IMR-90 (cell line): Measurements from ENCODE around the gene FEZ2. TPM values are rescaled to one million over a fixed set of nuclear protein-coding genes. Genes with fewer than 3 reads are reported as not detected.

ENCODE experiments used
- ATAC-seq: fragments of 200-7000 bp; cut with Tn5 transposase; 2 replicates; pipeline ENCODE4 v1.9.1; 2020; ENCODE audit warnings: low read depth, mild to moderate bottlenecking, moderate library complexity
- BruUV-seq: library from RNA; stranded (reverse); fragments of 400-500 nt; replicated peaks from 2 replicates; lab custom pipeline; 2021; lab: Mats Ljungman, UMichigan
- CTCF ChIA-PET: fragments of 300-600 bp; formaldehyde crosslinking; extraction: SDS; loops from one replicate; lab custom pipeline; 2021; ENCODE audit warnings: antibody characterized with exemption; lab: Yijun Ruan, JAX
- POLR2A ChIA-PET: fragments of 300-600 bp; sonication (Branson Sonifier 250); formaldehyde crosslinking; loops from one replicate; lab custom pipeline; 2022; ENCODE audit warnings: antibody characterized with exemption; ENCODE audit not compliant: unreplicated experiment; lab: Charles Lee
- DNase-seq: peaks from one replicate; pipeline ENCODE4 v3.0.0; 2013
- H2AFZ ChIP-seq: replicated peaks from 2 replicates; pipeline ENCODE3; 2013; ENCODE audit warnings: low read length, mild to moderate bottlenecking; ENCODE audit not compliant: poor library complexity
- H2AK5ac ChIP-seq: 2 replicates; pipeline ENCODE4 v1.6.1; 2013; ENCODE audit warnings: low read depth, low read length, inconsistent platforms
- H2AK9ac ChIP-seq: replicated peaks from 2 replicates; pipeline ENCODE3; 2013; ENCODE audit warnings: mild to moderate bottlenecking, low read depth, low read length, moderate library complexity; ENCODE audit not compliant: poor library complexity
- H2BK120ac ChIP-seq: 2 replicates; pipeline ENCODE4 v1.6.1; 2013; ENCODE audit warnings: low read depth, low read length, inconsistent platforms
- H2BK15ac ChIP-seq: 3 replicates; pipeline ENCODE4 v1.6.1; 2013; ENCODE audit warnings: low read depth, low read length, inconsistent platforms
- H2BK20ac ChIP-seq: 2 replicates; pipeline ENCODE4 v1.6.1; 2013; ENCODE audit warnings: low read depth, mild to moderate bottlenecking, inconsistent platforms, low read length, moderate library complexity
- H2BK5ac ChIP-seq: 2 replicates; pipeline ENCODE4 v1.6.1; 2013; ENCODE audit warnings: mild to moderate bottlenecking, low read depth, low read length, inconsistent platforms; ENCODE audit not compliant: poor library complexity, severe bottlenecking
- H3K14ac ChIP-seq: replicated peaks from 2 replicates; pipeline ENCODE4 v1.6.1; 2013; ENCODE audit warnings: low read depth, low read length, inconsistent platforms
- H3K18ac ChIP-seq: 2 replicates; pipeline ENCODE4 v1.6.1; 2013; ENCODE audit warnings: low read depth, low read length, control low read depth
- H3K23ac ChIP-seq: 2 replicates; pipeline ENCODE4 v1.6.1; 2013; ENCODE audit warnings: low read depth, low read length, inconsistent platforms
- H3K27ac ChIP-seq: 2 replicates; pipeline ENCODE4 v1.5.1; 2013; ENCODE audit warnings: mild to moderate bottlenecking, control low read depth, low read length; ENCODE audit not compliant: insufficient read depth
- H3K27me3 ChIP-seq: 2 replicates; pipeline ENCODE4 v1.6.1; 2013; ENCODE audit warnings: low read length; ENCODE audit not compliant: control insufficient read depth, insufficient read depth
- H3K36me3 ChIP-seq: 2 replicates; pipeline ENCODE4 v1.6.1; 2013; ENCODE audit warnings: low read length, mixed read lengths; ENCODE audit not compliant: control insufficient read depth, insufficient read depth
- H3K4ac ChIP-seq: 2 replicates; pipeline ENCODE4 v1.6.1; 2013; ENCODE audit warnings: low read depth, low read length, inconsistent platforms
- H3K4me1 ChIP-seq: 2 replicates; pipeline ENCODE4 v1.6.1; 2013; ENCODE audit warnings: low read length, mixed read lengths; ENCODE audit not compliant: control insufficient read depth, insufficient read depth
- H3K4me2 ChIP-seq: 2 replicates; pipeline ENCODE4 v1.6.1; 2013; ENCODE audit warnings: low read depth, mild to moderate bottlenecking, control low read depth, low read length, moderate library complexity
- H3K4me3 ChIP-seq: 2 replicates; pipeline ENCODE4 v1.5.1; 2013; ENCODE audit warnings: low read depth, mild to moderate bottlenecking, control low read depth, low read length, moderate library complexity; ENCODE audit not compliant: insufficient read depth
- H3K56ac ChIP-seq: 2 replicates; pipeline ENCODE4 v1.6.1; 2013; ENCODE audit warnings: low read length, inconsistent platforms; ENCODE audit not compliant: insufficient read depth; ENCODE audit errors: extremely low read depth
- H3K79me1 ChIP-seq, 2 experiments: 2 replicates each; pipeline ENCODE4 v1.6.1; 2013; ENCODE audit warnings: low read length in 2 of 2, inconsistent platforms in 1 of 2, low read depth in 1 of 2
- H3K9ac ChIP-seq: 2 replicates; pipeline ENCODE4 v1.6.1; 2013; ENCODE audit warnings: low read depth, low read length, control low read depth
- H3K9me1 ChIP-seq: 2 replicates; pipeline ENCODE4 v1.6.1; 2013; ENCODE audit warnings: low read length, inconsistent platforms; ENCODE audit not compliant: insufficient read depth
- H3K9me3 ChIP-seq: 2 replicates; pipeline ENCODE4 v1.6.1; 2013; ENCODE audit warnings: low read length; ENCODE audit not compliant: control insufficient read depth, insufficient read depth
- H4K20me1 ChIP-seq: 2 replicates; pipeline ENCODE4 v1.6.1; 2013; ENCODE audit warnings: low read length, inconsistent platforms; ENCODE audit not compliant: insufficient read depth
- H4K5ac ChIP-seq: 2 replicates; pipeline ENCODE4 v1.6.1; 2013; ENCODE audit warnings: mild to moderate bottlenecking, low read depth, low read length, control low read depth
- H4K8ac ChIP-seq, 2 experiments: 2 replicates each; pipeline ENCODE4 v1.6.1; 2013; ENCODE audit warnings: low read depth in 2 of 2, low read length in 2 of 2, control low read depth in 1 of 2, inconsistent platforms in 1 of 2
- H4K91ac ChIP-seq: 2 replicates; pipeline ENCODE4 v1.6.1; 2013; ENCODE audit warnings: low read depth, low read length, inconsistent platforms; ENCODE audit not compliant: insufficient read depth
- BHLHE40 ChIP-seq: fragments of 150-350 bp; IDR thresholded peaks from 2 replicates; pipeline ENCODE4 v1.6.1; 2016; ENCODE audit warnings: mild to moderate bottlenecking, low read depth, low read length
- CEBPB ChIP-seq: IDR thresholded peaks from 2 replicates; pipeline ENCODE4 v1.6.1; 2012; ENCODE audit warnings: low read depth, low read length, improper control_type of control experiment
- ELK1 ChIP-seq: fragments of 150-350 bp; IDR thresholded peaks from 2 replicates; pipeline ENCODE4 v1.6.1; 2016; ENCODE audit warnings: low read depth, mild to moderate bottlenecking, low read length, moderate library complexity, borderline replicate concordance
- FOS ChIP-seq: fragments of 150-350 bp; IDR thresholded peaks from 2 replicates; pipeline ENCODE4 v1.6.1; 2016; ENCODE audit warnings: low read depth, low read length
- MAFK ChIP-seq: IDR thresholded peaks from 2 replicates; pipeline ENCODE4 v1.6.1; 2012; ENCODE audit warnings: low read depth, low read length, improper control_type of control experiment
- MAZ ChIP-seq: IDR thresholded peaks from 2 replicates; pipeline ENCODE4 v1.6.1; 2012; ENCODE audit warnings: low read depth, mild to moderate bottlenecking, low read length, improper control_type of control experiment, moderate library complexity, borderline replicate concordance
- NFE2L2 ChIP-seq: fragments of 150-350 bp; IDR thresholded peaks from 2 replicates; pipeline ENCODE4 v1.6.1; 2016; ENCODE audit warnings: low read depth, mild to moderate bottlenecking, low read length
- USF2 ChIP-seq: fragments of 150-350 bp; IDR thresholded peaks from 2 replicates; pipeline ENCODE4 v1.6.1; 2017; ENCODE audit warnings: mild to moderate bottlenecking, antibody characterized with exemption, low read length, low read depth
- WGBS, 2 experiments: methylation state at CpG; one replicate each; pipeline versions ENCODE4 v1.1.5 to v1.1.7; 2013; ENCODE audit warnings: missing lambda C conversion rate in 2 of 2; ENCODE audit not compliant: insufficient read length in 1 of 2; ENCODE audit errors: extremely low coverage in 2 of 2; 5-methylcytosine and 5-hydroxymethylcytosine counted together
- dilution Hi-C: fragments of 300-500 bp; cut with HindIII; formaldehyde crosslinking; loops from one replicate; pipeline ENCODE4 v1.14.3; 2018; ENCODE audit warnings: low sequenced_read_pairs; ENCODE audit not compliant: unreplicated experiment
- in situ Hi-C: fragments of 300-500 bp; cut with MboI; formaldehyde crosslinking; loops from 3 replicates; pipeline ENCODE4 v1.14.3; 2019; ENCODE audit warnings: low sequenced_read_pairs, inconsistent platforms, mixed read lengths
- intact Hi-C: fragments of 100-400 bp; cut with micrococcal nuclease; formaldehyde crosslinking; loops from 2 replicates; pipeline ENCODE4 v1.10.0; 2022
- polyA plus RNA-seq, 3 experiments: library from polyadenylated mRNA; depleted of rRNA; stranded (reverse); fragments of >200 nt; gene quantifications; 2 replicates each; pipeline ENCODE4 v1.2.3, GENCODE V29; 2012; ENCODE audit warnings: low replicate concordance in 1 of 3
- total RNA-seq: library from RNA; depleted of rRNA; stranded (reverse); fragments of >200 nt; gene quantifications from 2 replicates; pipeline ENCODE4 v1.2.3, GENCODE V29; 2012

Gene FEZ2
- total and polyA plus RNA-seq, 2 of the 4 experiments (the other 2 are of a cell fraction): 19.4 to 31.6 TPM

GRCh38 chr2:36523153-36523552, 74.8 kb downstream of the FEZ2 start:
- Histone ChIP-seq H2AK9ac (no peak overlapping the region), H2BK15ac (no peak overlapping the region), H3K27ac (no peak overlapping the region), H2AFZ (no peak overlapping the region), H3K36me3 (peaks cover 44% of the 10 kb centered on the region), H2BK20ac (no peak overlapping the region), H3K4me1 (peaks cover 10% of the 10 kb centered on the region), H3K4me2 (no peak overlapping the region), H4K20me1 (peaks cover 7% of the 10 kb centered on the region; the same call in 1 of the 2 replicates), H3K27me3 (no peaks in the 10 kb centered on the region), H3K56ac (no peak overlapping the region), H3K18ac (no peak overlapping the region), H4K5ac (peak overlapping the region; percentile 7; the same call in 1 of the 2 replicates), H4K91ac (peak overlapping the region; percentile 17; the same call in 1 of the 2 replicates), H2AK5ac (peak overlapping the region; percentile 26; the same call in 1 of the 2 replicates), H2BK5ac (peak overlapping the region; percentile 40), H3K4ac (no peak overlapping the region), H3K9me1 (peaks cover 22% of the 10 kb centered on the region), H4K8ac (peak overlapping the region in 1 of 2 experiments; percentile 51; a peak in 1 of 4 replicates), H3K9me3 (no peaks in the 10 kb centered on the region), H3K9ac (no peak overlapping the region), H3K14ac (peak overlapping the region; percentile 50; the same call in 1 of the 2 replicates), H3K4me3 (no peak overlapping the region), H2BK120ac (no peak overlapping the region), H3K79me1 (peaks cover 46 to 68% of the 10 kb centered on the region in 2 experiments), H3K23ac (peak overlapping the region; percentile 70)
- in situ Hi-C loops: loop anchor here (10.0 kb wide), 1 partner anchor 152 kb away; no protein-coding TSS in a partner anchor
- ChIA-PET CTCF (interaction anchor here (0.8 to 1.0 kb wide), 2 partner anchors 133 to 328 kb away, joined by 3 to 4 read pairs; no protein-coding TSS in a partner anchor), POLR2A (no interaction called here)
- BruUV-seq: no TSS peak
- DNase-seq (no peak), ATAC-seq (no peak)
- WGBS, 2 experiments: 37% methylated on average over 2 of the region's 4 CpGs; no CpG with 5 or more reads in 1 of the 2 experiments
- intact Hi-C loops: no loop called here
- dilution Hi-C loops: no loop called here
- no peak for TF ChIP-seq USF2
- TF ChIP-seq MAFK: no peak
- no peak for TF ChIP-seq CEBPB
- TF ChIP-seq MAZ: no peak
- TF ChIP-seq NFE2L2: no peak
- TF ChIP-seq ELK1: no peak
- TF ChIP-seq FOS: no peak
- TF ChIP-seq BHLHE40: no peak
